ENCODE results near the gene DMD.

DNA sequence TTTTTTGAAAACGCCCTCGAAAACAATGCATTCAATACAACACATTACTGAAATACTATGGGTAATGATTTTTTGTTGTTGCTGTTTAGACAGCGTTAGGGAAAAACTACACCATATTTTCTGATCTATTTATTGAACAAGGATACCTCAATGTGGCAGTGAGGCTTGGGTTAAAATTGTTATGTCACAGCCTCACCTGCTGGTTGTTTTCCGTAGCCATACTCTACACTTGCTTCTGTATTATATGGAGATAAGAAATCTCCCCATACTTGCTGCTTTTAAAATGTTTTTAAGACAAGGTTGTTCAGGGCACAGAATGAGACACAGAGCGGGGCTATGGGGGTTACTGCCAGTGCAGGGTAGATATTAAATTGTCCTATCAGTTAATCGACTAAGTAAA is 1917.9 kb downstream of the DMD start:
- no peak for TF ChIP-seq POLR2A (IDR thresholded peaks at IDR 0.05)
- TF ChIP-seq, protein P1, sequence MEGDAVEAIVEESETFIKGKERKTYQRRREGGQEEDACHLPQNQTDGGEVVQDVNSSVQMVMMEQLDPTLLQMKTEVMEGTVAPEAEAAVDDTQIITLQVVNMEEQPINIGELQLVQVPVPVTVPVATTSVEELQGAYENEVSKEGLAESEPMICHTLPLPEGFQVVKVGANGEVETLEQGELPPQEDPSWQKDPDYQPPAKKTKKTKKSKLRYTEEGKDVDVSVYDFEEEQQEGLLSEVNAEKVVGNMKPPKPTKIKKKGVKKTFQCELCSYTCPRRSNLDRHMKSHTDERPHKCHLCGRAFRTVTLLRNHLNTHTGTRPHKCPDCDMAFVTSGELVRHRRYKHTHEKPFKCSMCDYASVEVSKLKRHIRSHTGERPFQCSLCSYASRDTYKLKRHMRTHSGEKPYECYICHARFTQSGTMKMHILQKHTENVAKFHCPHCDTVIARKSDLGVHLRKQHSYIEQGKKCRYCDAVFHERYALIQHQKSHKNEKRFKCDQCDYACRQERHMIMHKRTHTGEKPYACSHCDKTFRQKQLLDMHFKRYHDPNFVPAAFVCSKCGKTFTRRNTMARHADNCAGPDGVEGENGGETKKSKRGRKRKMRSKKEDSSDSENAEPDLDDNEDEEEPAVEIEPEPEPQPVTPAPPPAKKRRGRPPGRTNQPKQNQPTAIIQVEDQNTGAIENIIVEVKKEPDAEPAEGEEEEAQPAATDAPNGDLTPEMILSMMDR (IDR thresholded peaks at IDR 0.05): peak in 2 of 4 donors; percentile 3 to 9
